ENCODE data around the gene EFCAB5.

GRCh38 chr17:30005709-30006320 is 64.4 kb downstream of the EFCAB5 start:
- no peak for TF ChIP-seq CTCF (IDR thresholded peaks at IDR 0.05)
- no peak for TF ChIP-seq POLR2A (IDR thresholded peaks at IDR 0.05)

Data from testis (tissue), 2 donors.